HG02870 (cell line): Measurements from ENCODE around the gene ZNF512.
"Not testable (repeated sequence)": the region's sequence is repeated elsewhere in the genome, so short reads cannot be mapped to it uniquely, and the experiment has no call there.

ENCODE experiments used
- ATAC-seq: cut with Tn5 transposase; IDR thresholded peaks from one replicate; pipeline ENCODE4 v1.9.1; 2021; ENCODE audit warnings: mild to moderate bottlenecking, moderate library complexity; ENCODE audit not compliant: unreplicated experiment

The ZNF512 gene

GRCh38 chr2:27582129-27582694 is 630 bp upstream of the ZNF512 start:
- no peak for ATAC-seq

- ATAC-seq, result no peak
These were observed 611 bp downstream of the ZNF512 start for GRCh38 chr2:27583390-27583915.

GRCh38 chr2:27584597-27584996 is 1.8 kb downstream of the ZNF512 start:
- no peak for ATAC-seq

GRCh38 chr2:27587025-27587424 is 4.2 kb downstream of the ZNF512 start:
- ATAC-seq, result no peak

GRCh38 chr2:27588308-27588707 is 5.5 kb downstream of the ZNF512 start:
- no peak for ATAC-seq

- ATAC-seq, result no peak
These were observed 8.9 kb downstream of the ZNF512 start for GRCh38 chr2:27591745-27592144.

- ATAC-seq, result no peak
These were observed 10.4 kb downstream of the ZNF512 start for GRCh38 chr2:27593240-27593639.

GRCh38 chr2:27594020-27594703 is 11.3 kb downstream of the ZNF512 start:
- not testable (repeated sequence) for ATAC-seq

- ATAC-seq, result not testable (repeated sequence)
These were observed 12.6 kb downstream of the ZNF512 start for GRCh38 chr2:27595412-27595811.

GRCh38 chr2:27596627-27597026 is 13.8 kb downstream of the ZNF512 start:
- ATAC-seq, result no peak

GRCh38 chr2:27606611-27607010 is 23.8 kb downstream of the ZNF512 start:
- ATAC-seq, result no peak

- ATAC-seq, result no peak
These were observed 31.1 kb downstream of the ZNF512 start for GRCh38 chr2:27613985-27614384.

- no peak for ATAC-seq
These were observed 32.5 kb downstream of the ZNF512 start for GRCh38 chr2:27615316-27615715.

GRCh38 chr2:27621524-27621923 is 38.7 kb downstream of the ZNF512 start:
- ATAC-seq, result no peak

- no peak for ATAC-seq
These were observed 40.1 kb downstream of the ZNF512 start for GRCh38 chr2:27622921-27623384.

GRCh38 chr2:27624943-27625342 is 42.1 kb downstream of the ZNF512 start:
- no peak for ATAC-seq

GRCh38 chr2:27626323-27626722 is 43.5 kb downstream of the ZNF512 start:
- not testable (repeated sequence) for ATAC-seq

- ATAC-seq, result not testable (repeated sequence)
These were observed 44.1 kb downstream of the ZNF512 start for GRCh38 chr2:27626921-27627320.

GRCh38 chr2:27627963-27628766 is 45.3 kb downstream of the ZNF512 start:
- ATAC-seq, result peak; percentile 11

GRCh38 chr2:27628767-27629709 is 46.2 kb downstream of the ZNF512 start, which contains the start of the genes CCDC121 and GPN1:
Gene CCDC121, minus strand, starts transcription at chr2:27629012. Its CDS starts 1,213 bp downstream, at chr2:27627799.
Gene GPN1, plus strand, starts transcription at chr2:27629050. Its CDS starts 9 bp downstream, at chr2:27629059.
- peak; percentile 98 for ATAC-seq
